ENCODE data around the gene RPS24. TPM values are rescaled to one million over a fixed set of nuclear protein-coding genes. Genes with fewer than 3 reads are reported as not detected.

RPS24 gene
- total RNA-seq, 1 donor from 2014 or later, result 759 TPM

DNA sequence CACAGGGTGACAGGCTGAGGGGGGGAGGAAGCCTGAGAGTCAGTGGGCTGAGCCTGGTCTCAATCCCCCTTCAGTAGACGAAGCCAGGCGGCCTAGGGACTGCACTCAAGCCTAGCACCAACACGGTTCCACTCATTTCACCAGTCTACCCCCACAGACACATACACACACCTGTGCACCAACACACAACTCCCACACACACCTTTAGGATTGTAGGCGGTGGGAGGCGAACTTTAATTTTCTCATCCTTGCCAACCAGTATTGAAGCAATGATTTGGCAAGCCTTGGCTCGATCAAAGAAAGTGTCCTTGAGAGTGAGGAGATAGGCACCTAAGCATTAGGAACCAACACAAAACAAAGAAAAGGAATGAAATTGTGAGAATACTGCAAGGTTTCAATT is 24.0 kb upstream of the RPS24 start:
- DNase-seq (ENCODE audit: low spot score), result no peak
- no peaks in the 10 kb centered on the region for H3K27me3 Mint-ChIP-seq (ENCODE audit: low read depth)
- no peaks in the 10 kb centered on the region for H3K4me1 Mint-ChIP-seq (ENCODE audit: low read depth)
- no peaks in the 10 kb centered on the region for H3K9me3 Mint-ChIP-seq (ENCODE audit: low read depth)
- peaks cover 35% of the 10 kb centered on the region for H3K36me3 Mint-ChIP-seq (ENCODE audit: low read depth)
- H3K27ac Mint-ChIP-seq (ENCODE audit: unreplicated experiment), result no peak overlapping the region
- TF ChIP-seq, protein P1, sequence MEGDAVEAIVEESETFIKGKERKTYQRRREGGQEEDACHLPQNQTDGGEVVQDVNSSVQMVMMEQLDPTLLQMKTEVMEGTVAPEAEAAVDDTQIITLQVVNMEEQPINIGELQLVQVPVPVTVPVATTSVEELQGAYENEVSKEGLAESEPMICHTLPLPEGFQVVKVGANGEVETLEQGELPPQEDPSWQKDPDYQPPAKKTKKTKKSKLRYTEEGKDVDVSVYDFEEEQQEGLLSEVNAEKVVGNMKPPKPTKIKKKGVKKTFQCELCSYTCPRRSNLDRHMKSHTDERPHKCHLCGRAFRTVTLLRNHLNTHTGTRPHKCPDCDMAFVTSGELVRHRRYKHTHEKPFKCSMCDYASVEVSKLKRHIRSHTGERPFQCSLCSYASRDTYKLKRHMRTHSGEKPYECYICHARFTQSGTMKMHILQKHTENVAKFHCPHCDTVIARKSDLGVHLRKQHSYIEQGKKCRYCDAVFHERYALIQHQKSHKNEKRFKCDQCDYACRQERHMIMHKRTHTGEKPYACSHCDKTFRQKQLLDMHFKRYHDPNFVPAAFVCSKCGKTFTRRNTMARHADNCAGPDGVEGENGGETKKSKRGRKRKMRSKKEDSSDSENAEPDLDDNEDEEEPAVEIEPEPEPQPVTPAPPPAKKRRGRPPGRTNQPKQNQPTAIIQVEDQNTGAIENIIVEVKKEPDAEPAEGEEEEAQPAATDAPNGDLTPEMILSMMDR (IDR thresholded peaks at IDR 0.05), result no peak
- H3K4me3 Mint-ChIP-seq (ENCODE audit: unreplicated experiment), result no peak overlapping the region

DNA sequence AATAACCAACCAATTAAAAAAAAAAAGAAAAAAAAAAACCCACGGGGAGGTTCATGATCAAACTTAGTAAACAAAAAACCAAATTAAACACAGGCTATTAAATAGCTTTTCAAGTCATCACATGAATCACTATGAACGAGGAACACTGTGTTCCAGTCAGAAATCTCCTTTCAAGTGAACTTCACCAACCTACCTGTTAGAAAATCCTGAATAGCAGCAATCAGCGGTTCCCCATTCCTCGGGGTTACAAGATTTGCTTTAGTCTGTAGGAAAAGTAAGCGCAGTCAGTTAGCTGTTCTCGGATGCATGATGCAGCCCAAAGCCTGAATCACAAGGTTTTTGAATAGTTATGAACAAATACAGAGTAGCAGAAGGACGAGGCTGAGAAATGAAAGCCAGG is 23.4 kb upstream of the RPS24 start:
- no peaks in the 10 kb centered on the region for H3K4me1 Mint-ChIP-seq (ENCODE audit: low read depth)
- H3K27me3 Mint-ChIP-seq (ENCODE audit: low read depth), result no peaks in the 10 kb centered on the region
- DNase-seq (ENCODE audit: low spot score), result no peak
- H3K27ac Mint-ChIP-seq (ENCODE audit: unreplicated experiment), result no peak overlapping the region
- no peaks in the 10 kb centered on the region for H3K9me3 Mint-ChIP-seq (ENCODE audit: low read depth)
- TF ChIP-seq, protein P1 (IDR thresholded peaks at IDR 0.05), result no peak
- peaks cover 34% of the 10 kb centered on the region for H3K36me3 Mint-ChIP-seq (ENCODE audit: low read depth)
- H3K4me3 Mint-ChIP-seq (ENCODE audit: unreplicated experiment), result no peak overlapping the region

DNA sequence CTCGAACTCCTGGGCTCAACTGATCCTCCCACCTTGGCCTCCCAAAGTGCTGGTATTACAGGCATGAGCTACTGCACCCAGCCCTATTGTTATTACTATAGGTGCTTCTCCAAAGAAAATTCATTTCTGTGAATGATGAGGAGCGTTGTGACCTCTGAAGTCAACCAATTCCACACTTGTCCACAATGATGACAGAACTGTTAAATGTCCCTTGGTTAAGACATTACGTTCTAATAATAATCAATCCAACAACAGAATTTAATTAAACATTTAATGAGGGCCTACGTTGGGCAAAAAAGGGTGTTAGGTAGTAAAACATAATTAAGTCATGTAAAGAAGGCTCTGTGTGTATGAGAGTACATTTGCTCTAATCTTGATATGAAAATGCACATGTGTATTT is 22.6 kb upstream of the RPS24 start:
- Mint-ChIP-seq H3K4me3 (ENCODE audit: unreplicated experiment) (no peak overlapping the region), H3K9me3 (ENCODE audit: low read depth) (no peaks in the 10 kb centered on the region), H3K4me1 (ENCODE audit: low read depth) (no peaks in the 10 kb centered on the region), H3K27ac (ENCODE audit: unreplicated experiment) (no peak overlapping the region), H3K27me3 (ENCODE audit: low read depth) (no peaks in the 10 kb centered on the region), H3K36me3 (ENCODE audit: low read depth) (peaks cover 32% of the 10 kb centered on the region)
- TF ChIP-seq, protein P1 (IDR thresholded peaks at IDR 0.05), result no peak
- DNase-seq (ENCODE audit: low spot score), result no peak

- no peaks in the 10 kb centered on the region for H3K27me3 Mint-ChIP-seq (ENCODE audit: low read depth)
- H3K27ac Mint-ChIP-seq (ENCODE audit: unreplicated experiment), result no peak overlapping the region
Measured at GRCh38 chr10:78013564-78013963, 20.1 kb upstream of the RPS24 start.

DNA sequence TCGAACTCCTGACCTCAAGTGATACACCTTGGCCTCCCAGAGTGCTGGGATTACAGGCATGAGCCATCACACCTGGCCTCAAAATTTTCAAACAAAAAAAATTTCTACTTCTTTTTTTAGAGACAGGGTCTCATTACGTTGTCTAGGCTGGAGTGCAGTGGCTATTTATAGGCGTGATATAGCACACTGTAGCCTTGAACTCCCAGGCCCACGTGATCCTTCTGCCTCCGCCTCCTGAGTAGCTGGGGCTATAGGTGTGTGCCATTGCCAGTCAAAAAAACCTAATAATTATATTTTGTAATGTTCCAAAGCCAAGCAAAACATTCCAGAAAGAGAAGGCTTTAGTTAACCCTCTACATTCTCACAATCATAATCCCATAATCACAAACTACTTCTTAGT is 18.1 kb upstream of the RPS24 start:
- DNase-seq (ENCODE audit: low spot score), result no peak
- Mint-ChIP-seq H3K27me3 (ENCODE audit: low read depth) (no peaks in the 10 kb centered on the region), H3K36me3 (ENCODE audit: low read depth) (peaks cover 27% of the 10 kb centered on the region), H3K27ac (ENCODE audit: unreplicated experiment) (no peak overlapping the region), H3K9me3 (ENCODE audit: low read depth) (no peaks in the 10 kb centered on the region), H3K4me3 (ENCODE audit: unreplicated experiment) (no peak overlapping the region), H3K4me1 (ENCODE audit: low read depth) (no peaks in the 10 kb centered on the region)
- TF ChIP-seq, protein P1 (IDR thresholded peaks at IDR 0.05), result no peak

More at GRCh38 chr10:78013564-78013963, 20.1 kb upstream of the RPS24 start:
- Mint-ChIP-seq H3K36me3 (ENCODE audit: low read depth) (peaks cover 32% of the 10 kb centered on the region), H3K4me3 (ENCODE audit: unreplicated experiment) (no peak overlapping the region), H3K4me1 (ENCODE audit: low read depth) (no peaks in the 10 kb centered on the region), H3K9me3 (ENCODE audit: low read depth) (no peaks in the 10 kb centered on the region)
- TF ChIP-seq, protein P1 (IDR thresholded peaks at IDR 0.05), result no peak
- DNase-seq (ENCODE audit: low spot score), result no peak
